ENCODE measurements around the gene VTI1A.

GRCh38 chr10:112722758-112723157, 275.7 kb downstream of the VTI1A start:
- no peak for TF ChIP-seq POLR2A (IDR thresholded peaks at IDR 0.05)
- TF ChIP-seq, protein P1, sequence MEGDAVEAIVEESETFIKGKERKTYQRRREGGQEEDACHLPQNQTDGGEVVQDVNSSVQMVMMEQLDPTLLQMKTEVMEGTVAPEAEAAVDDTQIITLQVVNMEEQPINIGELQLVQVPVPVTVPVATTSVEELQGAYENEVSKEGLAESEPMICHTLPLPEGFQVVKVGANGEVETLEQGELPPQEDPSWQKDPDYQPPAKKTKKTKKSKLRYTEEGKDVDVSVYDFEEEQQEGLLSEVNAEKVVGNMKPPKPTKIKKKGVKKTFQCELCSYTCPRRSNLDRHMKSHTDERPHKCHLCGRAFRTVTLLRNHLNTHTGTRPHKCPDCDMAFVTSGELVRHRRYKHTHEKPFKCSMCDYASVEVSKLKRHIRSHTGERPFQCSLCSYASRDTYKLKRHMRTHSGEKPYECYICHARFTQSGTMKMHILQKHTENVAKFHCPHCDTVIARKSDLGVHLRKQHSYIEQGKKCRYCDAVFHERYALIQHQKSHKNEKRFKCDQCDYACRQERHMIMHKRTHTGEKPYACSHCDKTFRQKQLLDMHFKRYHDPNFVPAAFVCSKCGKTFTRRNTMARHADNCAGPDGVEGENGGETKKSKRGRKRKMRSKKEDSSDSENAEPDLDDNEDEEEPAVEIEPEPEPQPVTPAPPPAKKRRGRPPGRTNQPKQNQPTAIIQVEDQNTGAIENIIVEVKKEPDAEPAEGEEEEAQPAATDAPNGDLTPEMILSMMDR (IDR thresholded peaks at IDR 0.05), result no peak
